ENCODE measurements around the gene SUSD1.

GRCh38 chr9:112187404-112187803, 12.3 kb upstream of the SUSD1 start:
- TF ChIP-seq POLR2A (IDR thresholded peaks at IDR 0.05; ENCODE audit: borderline replicate concordance, extremely low read depth, insufficient read depth, insufficient read length) (no peak), YY1 (IDR thresholded peaks at IDR 0.05; ENCODE audit: extremely low read depth, insufficient replicate concordance, low read depth, low read length) (no peak), EZH2 (IDR thresholded peaks at IDR 0.05) (no peak), ATF3 (IDR thresholded peaks at IDR 0.05) (no peak), ZFX (IDR thresholded peaks at IDR 0.05) (no peak), POLR2AphosphoS5 (IDR thresholded peaks at IDR 0.05; ENCODE audit: low read depth, low read length) (no peak), EZH2phosphoT487 (IDR thresholded peaks at IDR 0.05; ENCODE audit: borderline replicate concordance) (no peak), CEBPB (IDR thresholded peaks at IDR 0.05; ENCODE audit: low read depth) (no peak)
- TF ChIP-seq, protein P1, sequence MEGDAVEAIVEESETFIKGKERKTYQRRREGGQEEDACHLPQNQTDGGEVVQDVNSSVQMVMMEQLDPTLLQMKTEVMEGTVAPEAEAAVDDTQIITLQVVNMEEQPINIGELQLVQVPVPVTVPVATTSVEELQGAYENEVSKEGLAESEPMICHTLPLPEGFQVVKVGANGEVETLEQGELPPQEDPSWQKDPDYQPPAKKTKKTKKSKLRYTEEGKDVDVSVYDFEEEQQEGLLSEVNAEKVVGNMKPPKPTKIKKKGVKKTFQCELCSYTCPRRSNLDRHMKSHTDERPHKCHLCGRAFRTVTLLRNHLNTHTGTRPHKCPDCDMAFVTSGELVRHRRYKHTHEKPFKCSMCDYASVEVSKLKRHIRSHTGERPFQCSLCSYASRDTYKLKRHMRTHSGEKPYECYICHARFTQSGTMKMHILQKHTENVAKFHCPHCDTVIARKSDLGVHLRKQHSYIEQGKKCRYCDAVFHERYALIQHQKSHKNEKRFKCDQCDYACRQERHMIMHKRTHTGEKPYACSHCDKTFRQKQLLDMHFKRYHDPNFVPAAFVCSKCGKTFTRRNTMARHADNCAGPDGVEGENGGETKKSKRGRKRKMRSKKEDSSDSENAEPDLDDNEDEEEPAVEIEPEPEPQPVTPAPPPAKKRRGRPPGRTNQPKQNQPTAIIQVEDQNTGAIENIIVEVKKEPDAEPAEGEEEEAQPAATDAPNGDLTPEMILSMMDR (IDR thresholded peaks at IDR 0.05 in 2 of 3, conservative IDR thresholded peaks at IDR 0.05 in 1 of 3; ENCODE audit: borderline replicate concordance in 1 of 3, insufficient read depth in 1 of 3, low read depth in 2 of 3, low read length in 2 of 3) = no peak
- TF ChIP-seq, protein P2, sequence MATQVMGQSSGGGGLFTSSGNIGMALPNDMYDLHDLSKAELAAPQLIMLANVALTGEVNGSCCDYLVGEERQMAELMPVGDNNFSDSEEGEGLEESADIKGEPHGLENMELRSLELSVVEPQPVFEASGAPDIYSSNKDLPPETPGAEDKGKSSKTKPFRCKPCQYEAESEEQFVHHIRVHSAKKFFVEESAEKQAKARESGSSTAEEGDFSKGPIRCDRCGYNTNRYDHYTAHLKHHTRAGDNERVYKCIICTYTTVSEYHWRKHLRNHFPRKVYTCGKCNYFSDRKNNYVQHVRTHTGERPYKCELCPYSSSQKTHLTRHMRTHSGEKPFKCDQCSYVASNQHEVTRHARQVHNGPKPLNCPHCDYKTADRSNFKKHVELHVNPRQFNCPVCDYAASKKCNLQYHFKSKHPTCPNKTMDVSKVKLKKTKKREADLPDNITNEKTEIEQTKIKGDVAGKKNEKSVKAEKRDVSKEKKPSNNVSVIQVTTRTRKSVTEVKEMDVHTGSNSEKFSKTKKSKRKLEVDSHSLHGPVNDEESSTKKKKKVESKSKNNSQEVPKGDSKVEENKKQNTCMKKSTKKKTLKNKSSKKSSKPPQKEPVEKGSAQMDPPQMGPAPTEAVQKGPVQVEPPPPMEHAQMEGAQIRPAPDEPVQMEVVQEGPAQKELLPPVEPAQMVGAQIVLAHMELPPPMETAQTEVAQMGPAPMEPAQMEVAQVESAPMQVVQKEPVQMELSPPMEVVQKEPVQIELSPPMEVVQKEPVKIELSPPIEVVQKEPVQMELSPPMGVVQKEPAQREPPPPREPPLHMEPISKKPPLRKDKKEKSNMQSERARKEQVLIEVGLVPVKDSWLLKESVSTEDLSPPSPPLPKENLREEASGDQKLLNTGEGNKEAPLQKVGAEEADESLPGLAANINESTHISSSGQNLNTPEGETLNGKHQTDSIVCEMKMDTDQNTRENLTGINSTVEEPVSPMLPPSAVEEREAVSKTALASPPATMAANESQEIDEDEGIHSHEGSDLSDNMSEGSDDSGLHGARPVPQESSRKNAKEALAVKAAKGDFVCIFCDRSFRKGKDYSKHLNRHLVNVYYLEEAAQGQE (IDR thresholded peaks at IDR 0.05; ENCODE audit: low read depth) = no peak

Data from HCT116 (cell line).